ENCODE results near the gene LYL1.
A peak's percentile ranks its signal among the peaks of the same experiment; 100 is the strongest.

Gene LYL1

GRCh38 chr19:13122275-13122878 is 19.7 kb upstream of the LYL1 start:
- H3K4me3 ChIP-seq (ENCODE audit: low read length): no peak overlapping the region
- no peaks in the 10 kb centered on the region for H3K36me3 ChIP-seq (ENCODE audit: control insufficient read depth, insufficient read depth, low read length)
- peaks cover 8% of the 10 kb centered on the region for H3K4me1 ChIP-seq (ENCODE audit: control insufficient read depth, insufficient read depth, low read length)
- H3K27me3 ChIP-seq (ENCODE audit: control insufficient read depth, insufficient read depth, low read length): no peaks in the 10 kb centered on the region
- no peak overlapping the region for H3K9ac ChIP-seq (ENCODE audit: low read length)
- no peak overlapping the region for H3K27ac ChIP-seq (ENCODE audit: low read depth, low read length)

- Histone ChIP-seq H3K36me3 (ENCODE audit: control insufficient read depth, insufficient read depth, low read length) (no peaks in the 10 kb centered on the region), H3K27me3 (ENCODE audit: control insufficient read depth, insufficient read depth, low read length) (no peaks in the 10 kb centered on the region), H3K4me3 (ENCODE audit: low read length) (no peak overlapping the region), H3K27ac (ENCODE audit: low read depth, low read length) (no peak overlapping the region), H3K4me1 (ENCODE audit: control insufficient read depth, insufficient read depth, low read length) (peaks cover 8% of the 10 kb centered on the region), H3K9ac (ENCODE audit: low read length) (no peak overlapping the region)
Measured at GRCh38 chr19:13121551-13122274, 19.1 kb upstream of the LYL1 start.

- Histone ChIP-seq H3K36me3 (ENCODE audit: control insufficient read depth, insufficient read depth, low read length) (no peaks in the 10 kb centered on the region), H3K9ac (ENCODE audit: low read length) (no peak overlapping the region), H3K4me1 (ENCODE audit: control insufficient read depth, insufficient read depth, low read length) (peaks cover 9% of the 10 kb centered on the region), H3K27me3 (ENCODE audit: control insufficient read depth, insufficient read depth, low read length) (no peaks in the 10 kb centered on the region), H3K27ac (ENCODE audit: low read depth, low read length) (no peak overlapping the region), H3K4me3 (ENCODE audit: low read length) (no peak overlapping the region)
Measured at GRCh38 chr19:13120817-13121216, 18.2 kb upstream of the LYL1 start.

- no peak overlapping the region for H3K9ac ChIP-seq (ENCODE audit: low read length)
- no peaks in the 10 kb centered on the region for H3K36me3 ChIP-seq (ENCODE audit: control insufficient read depth, insufficient read depth, low read length)
- no peaks in the 10 kb centered on the region for H3K27me3 ChIP-seq (ENCODE audit: control insufficient read depth, insufficient read depth, low read length)
- no peak overlapping the region for H3K4me3 ChIP-seq (ENCODE audit: low read length)
- H3K27ac ChIP-seq (ENCODE audit: low read depth, low read length): no peak overlapping the region
- H3K4me1 ChIP-seq (ENCODE audit: control insufficient read depth, insufficient read depth, low read length): peaks cover 13% of the 10 kb centered on the region
Measured at GRCh38 chr19:13120031-13120430, 17.4 kb upstream of the LYL1 start.

GRCh38 chr19:13119627-13120026 is 17.0 kb upstream of the LYL1 start:
- H3K27ac ChIP-seq (ENCODE audit: low read depth, low read length): no peak overlapping the region
- H3K4me1 ChIP-seq (ENCODE audit: control insufficient read depth, insufficient read depth, low read length): peaks cover 13% of the 10 kb centered on the region
- H3K9ac ChIP-seq (ENCODE audit: low read length): no peak overlapping the region
- H3K36me3 ChIP-seq (ENCODE audit: control insufficient read depth, insufficient read depth, low read length): no peaks in the 10 kb centered on the region
- peak overlapping the region; percentile 25 for H3K4me3 ChIP-seq (ENCODE audit: low read length)
- no peaks in the 10 kb centered on the region for H3K27me3 ChIP-seq (ENCODE audit: control insufficient read depth, insufficient read depth, low read length)

- Histone ChIP-seq H3K36me3 (ENCODE audit: control insufficient read depth, insufficient read depth, low read length) (no peaks in the 10 kb centered on the region), H3K4me1 (ENCODE audit: control insufficient read depth, insufficient read depth, low read length) (peaks cover 13% of the 10 kb centered on the region), H3K27ac (ENCODE audit: low read depth, low read length) (no peak overlapping the region), H3K4me3 (ENCODE audit: low read length) (peak overlapping the region; percentile 67), H3K27me3 (ENCODE audit: control insufficient read depth, insufficient read depth, low read length) (no peaks in the 10 kb centered on the region), H3K9ac (ENCODE audit: low read length) (peak overlapping the region; percentile 27)
Measured at GRCh38 chr19:13118424-13119193, 16.0 kb upstream of the LYL1 start.

GRCh38 chr19:13117772-13118423 is 15.2 kb upstream of the LYL1 start, which contains the start of gene NACC1:
NACC1 (plus strand) TSS chr19:13118264; CDS start chr19:13135208, 16,944 bp downstream.
- H3K36me3 ChIP-seq (ENCODE audit: control insufficient read depth, insufficient read depth, low read length): no peaks in the 10 kb centered on the region
- H3K4me3 ChIP-seq (ENCODE audit: low read length): peak within 1 kb of the TSS; percentile 95
- H3K9ac ChIP-seq (ENCODE audit: low read length): peak within 1 kb of the TSS; percentile 39
- peaks cover 13% of the 10 kb centered on the region for H3K4me1 ChIP-seq (ENCODE audit: control insufficient read depth, insufficient read depth, low read length)
- H3K27me3 ChIP-seq (ENCODE audit: control insufficient read depth, insufficient read depth, low read length): no peaks in the 10 kb centered on the region
- peak within 1 kb of the TSS; percentile 68 for H3K27ac ChIP-seq (ENCODE audit: low read depth, low read length)

- H3K27ac ChIP-seq (ENCODE audit: low read depth, low read length): peak overlapping the region; percentile 68
- peak overlapping the region; percentile 95 for H3K4me3 ChIP-seq (ENCODE audit: low read length)
- H3K4me1 ChIP-seq (ENCODE audit: control insufficient read depth, insufficient read depth, low read length): peaks cover 13% of the 10 kb centered on the region
- H3K36me3 ChIP-seq (ENCODE audit: control insufficient read depth, insufficient read depth, low read length): no peaks in the 10 kb centered on the region
- no peaks in the 10 kb centered on the region for H3K27me3 ChIP-seq (ENCODE audit: control insufficient read depth, insufficient read depth, low read length)
- no peak overlapping the region for H3K9ac ChIP-seq (ENCODE audit: low read length)
Measured at GRCh38 chr19:13117176-13117771, 14.6 kb upstream of the LYL1 start.

- H3K27ac ChIP-seq (ENCODE audit: low read depth, low read length): peak within 1 kb of the TSS; percentile 65
- peaks cover 13% of the 10 kb centered on the region for H3K4me1 ChIP-seq (ENCODE audit: control insufficient read depth, insufficient read depth, low read length)
- no peaks in the 10 kb centered on the region for H3K27me3 ChIP-seq (ENCODE audit: control insufficient read depth, insufficient read depth, low read length)
- H3K9ac ChIP-seq (ENCODE audit: low read length): peak within 1 kb of the TSS; percentile 49
- H3K4me3 ChIP-seq (ENCODE audit: low read length): peak within 1 kb of the TSS; percentile 95
- no peaks in the 10 kb centered on the region for H3K36me3 ChIP-seq (ENCODE audit: control insufficient read depth, insufficient read depth, low read length)
Measured at GRCh38 chr19:13116282-13117175, 13.9 kb upstream of the LYL1 start, which contains the start of gene TRMT1. TRMT1 (minus strand) TSS chr19:13116740; CDS start chr19:13116399, 341 bp downstream.

- H3K36me3 ChIP-seq (ENCODE audit: control insufficient read depth, insufficient read depth, low read length): no peaks in the 10 kb centered on the region
- peaks cover 13% of the 10 kb centered on the region for H3K4me1 ChIP-seq (ENCODE audit: control insufficient read depth, insufficient read depth, low read length)
- H3K27me3 ChIP-seq (ENCODE audit: control insufficient read depth, insufficient read depth, low read length): no peaks in the 10 kb centered on the region
- H3K4me3 ChIP-seq (ENCODE audit: low read length): peak overlapping the region; percentile 95
- H3K27ac ChIP-seq (ENCODE audit: low read depth, low read length): no peak overlapping the region
- peak overlapping the region; percentile 49 for H3K9ac ChIP-seq (ENCODE audit: low read length)
Measured at GRCh38 chr19:13115936-13116281, 13.3 kb upstream of the LYL1 start.

- Histone ChIP-seq H3K4me1 (ENCODE audit: control insufficient read depth, insufficient read depth, low read length) (peaks cover 5% of the 10 kb centered on the region), H3K27ac (ENCODE audit: low read depth, low read length) (no peak overlapping the region), H3K27me3 (ENCODE audit: control insufficient read depth, insufficient read depth, low read length) (no peaks in the 10 kb centered on the region), H3K9ac (ENCODE audit: low read length) (no peak overlapping the region), H3K4me3 (ENCODE audit: low read length) (no peak overlapping the region), H3K36me3 (ENCODE audit: control insufficient read depth, insufficient read depth, low read length) (peaks cover 13% of the 10 kb centered on the region)
Measured at GRCh38 chr19:13112555-13112954, 9.9 kb upstream of the LYL1 start.
